DOHH2 (cell line): Measurements from ENCODE around the gene CERS6.

ENCODE experiments used
- H3F3A ChIP-seq: fragments of 200-600 bp; sonication (generic), shearing (Covaris generic); 2 replicates; pipeline ENCODE4 v1.6.0; 2016; ENCODE audit warnings: antibody characterized with exemption, mild to moderate bottlenecking; ENCODE audit not compliant: control insufficient read depth, insufficient read depth
- H3K27ac ChIP-seq: fragments of 200-600 bp; sonication (generic); 2 replicates; pipeline ENCODE4 v1.5.1; 2014; ENCODE audit warnings: low read depth, mild to moderate bottlenecking, low read length, moderate library complexity
- H3K27me3 ChIP-seq: fragments of 200-600 bp; sonication (generic); 2 replicates; pipeline ENCODE4 v1.6.1; 2014; ENCODE audit warnings: mild to moderate bottlenecking, low read length, mixed read lengths; ENCODE audit not compliant: control insufficient read depth
- H3K36me3 ChIP-seq: fragments of 200-600 bp; sonication (generic); 2 replicates; pipeline ENCODE4 v1.6.1; 2014; ENCODE audit warnings: mild to moderate bottlenecking, low read length, moderate library complexity, mixed read lengths; ENCODE audit not compliant: control insufficient read depth
- H3K4me1 ChIP-seq: fragments of 200-600 bp; sonication (generic); 2 replicates; pipeline ENCODE4 v1.6.1; 2014; ENCODE audit warnings: mild to moderate bottlenecking, low read length, mixed read lengths; ENCODE audit not compliant: control insufficient read depth
- H3K4me2 ChIP-seq: fragments of 200-600 bp; sonication (generic); 2 replicates; pipeline ENCODE4 v1.6.0; 2014; ENCODE audit warnings: mild to moderate bottlenecking, low read length, moderate library complexity
- H3K4me3 ChIP-seq: fragments of 200-600 bp; sonication (generic); 2 replicates; pipeline ENCODE4 v1.5.1; 2014; ENCODE audit warnings: mild to moderate bottlenecking, low read length, mixed read lengths
- H3K79me2 ChIP-seq: fragments of 200-600 bp; sonication (generic); 2 replicates; pipeline ENCODE4 v1.6.1; 2014; ENCODE audit warnings: mild to moderate bottlenecking, low read length, mixed read lengths; ENCODE audit not compliant: control insufficient read depth
- H3K9me2 ChIP-seq: fragments of 200-600 bp; sonication (generic); replicated peaks from 2 replicates; pipeline ENCODE4 v1.6.1; 2014; ENCODE audit warnings: mild to moderate bottlenecking, low read length, mixed read lengths; ENCODE audit not compliant: control insufficient read depth
- H3K9me3 ChIP-seq: fragments of 200-600 bp; sonication (generic); 2 replicates; pipeline ENCODE4 v1.6.1; 2014; ENCODE audit warnings: antibody characterized with exemption, low read length, mixed read lengths; ENCODE audit not compliant: control insufficient read depth, insufficient read depth
- H4K20me1 ChIP-seq: fragments of 200-600 bp; sonication (generic); 2 replicates; pipeline ENCODE4 v1.6.0; 2014; ENCODE audit warnings: low read depth, mild to moderate bottlenecking, antibody characterized with exemption, low read length, moderate library complexity; ENCODE audit not compliant: control insufficient read depth, insufficient read depth
- CTCF ChIP-seq: fragments of 200-600 bp; sonication (generic); IDR thresholded peaks from one replicate; pipeline ENCODE4 v1.5.1; 2014; ENCODE audit warnings: antibody characterized with exemption, mild to moderate bottlenecking, low read depth, low read length; ENCODE audit not compliant: poor library complexity, severe bottlenecking
- EZH2phosphoT487 ChIP-seq: fragments of 200-600 bp; sonication (generic); IDR thresholded peaks from 2 replicates; pipeline ENCODE4 v1.6.1; 2017; ENCODE audit warnings: borderline replicate concordance, mild to moderate bottlenecking, antibody characterized with exemption, low read length, moderate library complexity, mixed read lengths

CERS6 gene

GRCh38 chr2:168694173-168694572, 238.1 kb downstream of the CERS6 start:
- no peaks in the 10 kb centered on the region for H3K9me3 ChIP-seq
- H3K79me2 ChIP-seq, result no peaks in the 10 kb centered on the region
- no peak overlapping the region for H3K4me2 ChIP-seq
- no peaks in the 10 kb centered on the region for H3K4me1 ChIP-seq
- no peak overlapping the region for H3K4me3 ChIP-seq
- TF ChIP-seq CTCF (no peak), EZH2phosphoT487 (no peak)
- H3K36me3 ChIP-seq, result no peaks in the 10 kb centered on the region
- H3K9me2 ChIP-seq, result no peaks in the 10 kb centered on the region
- H3K27ac ChIP-seq, result no peak overlapping the region
- H3F3A ChIP-seq, result no peaks in the 10 kb centered on the region
- H3K27me3 ChIP-seq, result 0 out of 2 replicates have a peak, but pooled peaks cover 2% of the 10 kb centered on the region
- no peaks in the 10 kb centered on the region for H4K20me1 ChIP-seq

- H3K4me1 ChIP-seq, result no peaks in the 10 kb centered on the region
- no peaks in the 10 kb centered on the region for H3K36me3 ChIP-seq
- no peak overlapping the region for H3K27ac ChIP-seq
- H3F3A ChIP-seq, result no peaks in the 10 kb centered on the region
- no peak overlapping the region for H3K4me3 ChIP-seq
- peaks cover 2% of the 10 kb centered on the region; the same call in 1 of the 2 replicates for H3K27me3 ChIP-seq
- no peak overlapping the region for H3K4me2 ChIP-seq
- H3K9me2 ChIP-seq, result no peaks in the 10 kb centered on the region
- no peaks in the 10 kb centered on the region for H3K9me3 ChIP-seq
- H3K79me2 ChIP-seq, result no peaks in the 10 kb centered on the region
- TF ChIP-seq CTCF (no peak), EZH2phosphoT487 (no peak)
- no peaks in the 10 kb centered on the region for H4K20me1 ChIP-seq
Measured at GRCh38 chr2:168694866-168695265, 238.8 kb downstream of the CERS6 start.

GRCh38 chr2:168697668-168698121, 241.6 kb downstream of the CERS6 start:
- Histone ChIP-seq H3F3A (no peaks in the 10 kb centered on the region), H3K27ac (no peak overlapping the region), H3K4me1 (no peaks in the 10 kb centered on the region), H3K4me3 (no peak overlapping the region), H3K79me2 (no peaks in the 10 kb centered on the region), H3K9me2 (no peaks in the 10 kb centered on the region), H3K27me3 (no peaks in the 10 kb centered on the region; the same call in 1 of the 2 replicates), H4K20me1 (no peaks in the 10 kb centered on the region), H3K9me3 (no peaks in the 10 kb centered on the region), H3K36me3 (no peaks in the 10 kb centered on the region), H3K4me2 (no peak overlapping the region)
- TF ChIP-seq EZH2phosphoT487 (no peak), CTCF (no peak)
